ENCODE results near the gene LDLRAD3.
"Not testable (repeated sequence)": the region's sequence is repeated elsewhere in the genome, so short reads cannot be mapped to it uniquely, and the experiment has no call there.

Gene LDLRAD3

DNA sequence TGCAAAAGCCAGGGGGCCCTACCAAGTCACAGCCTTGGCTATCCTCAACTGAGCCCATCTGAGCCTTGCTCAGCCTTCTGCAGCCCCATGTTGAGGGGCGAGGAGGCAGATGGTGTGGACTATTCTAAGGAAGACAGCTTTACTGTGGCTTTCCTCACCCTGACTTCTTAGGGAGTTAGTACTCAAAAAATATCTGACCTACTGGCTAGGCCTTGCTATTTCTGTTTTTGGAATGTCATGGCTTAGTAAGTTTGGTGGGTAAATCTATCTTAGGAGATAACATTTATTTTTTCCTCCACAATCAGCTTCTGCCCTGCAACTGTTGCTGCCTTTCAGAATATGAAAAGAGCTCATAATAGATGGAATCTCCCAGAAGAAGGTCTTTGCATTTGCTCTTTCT lies 80.9 kb downstream of the LDLRAD3 start:
- DNase-seq, result no peak

DNA sequence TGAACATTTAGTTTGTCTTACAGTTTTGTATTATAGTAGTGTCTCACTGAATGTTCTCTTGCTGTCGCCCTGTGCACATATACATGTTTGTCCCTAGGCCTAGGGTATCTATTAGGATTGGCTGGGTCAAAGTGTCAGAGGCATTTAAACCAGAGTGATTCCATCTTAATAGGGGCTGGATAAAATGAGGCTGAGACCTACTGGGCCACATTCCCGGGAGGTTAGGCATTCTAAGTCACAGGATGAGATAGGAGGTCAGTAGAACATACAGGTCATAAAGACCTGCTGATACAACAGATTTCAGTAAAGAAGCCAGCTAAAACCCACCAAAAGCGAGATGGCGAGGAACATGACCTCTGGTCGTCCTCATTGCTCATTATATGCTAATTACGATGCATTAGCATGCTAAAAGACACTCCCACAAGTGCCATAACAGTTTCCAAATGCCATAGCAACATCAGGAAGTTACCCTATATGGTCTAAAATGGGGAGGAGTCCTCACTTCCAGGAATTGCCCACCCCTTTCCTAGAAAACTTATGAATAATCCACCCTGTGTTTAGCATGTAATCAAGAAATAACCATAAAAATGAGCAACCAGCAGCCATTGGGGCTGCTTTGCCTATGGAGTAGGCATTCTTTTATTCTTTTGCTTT lies 82.6 kb downstream of the LDLRAD3 start:
- no peak for DNase-seq

DNA sequence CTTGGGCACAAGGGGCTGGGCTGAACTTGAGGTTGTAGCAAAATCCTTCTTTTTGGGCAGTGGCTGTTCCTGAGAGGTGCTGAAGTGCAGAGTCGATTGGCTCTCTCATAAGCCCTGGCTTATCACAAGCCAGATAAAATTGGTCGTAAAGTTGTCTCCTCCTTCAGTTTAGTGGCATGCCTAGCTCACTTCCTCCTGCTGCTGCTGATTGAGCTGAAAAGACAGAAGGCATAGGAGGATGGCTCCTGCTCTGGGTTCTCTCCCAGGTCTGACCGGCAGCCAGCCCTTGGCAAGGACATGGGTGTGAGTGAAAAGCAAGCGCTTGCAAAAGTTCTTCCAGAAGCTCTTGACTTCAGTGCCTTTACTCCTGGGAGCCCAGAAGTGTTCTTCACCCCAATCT lies 83.9 kb downstream of the LDLRAD3 start:
- no peak for DNase-seq

DNA sequence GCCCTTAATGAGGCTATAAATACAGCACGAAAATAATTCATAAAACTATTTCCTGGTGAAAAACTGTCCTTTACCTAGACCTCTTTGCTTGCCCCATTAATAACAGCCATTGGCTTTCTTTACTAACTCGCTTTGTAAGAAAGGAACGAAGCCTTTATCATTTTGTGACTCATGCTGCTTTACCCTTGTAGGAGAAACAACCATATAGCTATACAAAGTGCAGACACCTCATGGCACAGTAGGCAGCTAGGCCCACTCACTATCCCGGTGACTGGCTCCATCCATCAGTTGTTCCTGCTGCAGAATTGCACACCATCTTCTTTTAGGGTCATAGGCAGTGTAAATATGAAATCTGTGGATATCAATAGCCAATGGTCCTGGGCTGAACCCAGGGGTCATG lies 85.8 kb downstream of the LDLRAD3 start:
- no peak for DNase-seq

DNA sequence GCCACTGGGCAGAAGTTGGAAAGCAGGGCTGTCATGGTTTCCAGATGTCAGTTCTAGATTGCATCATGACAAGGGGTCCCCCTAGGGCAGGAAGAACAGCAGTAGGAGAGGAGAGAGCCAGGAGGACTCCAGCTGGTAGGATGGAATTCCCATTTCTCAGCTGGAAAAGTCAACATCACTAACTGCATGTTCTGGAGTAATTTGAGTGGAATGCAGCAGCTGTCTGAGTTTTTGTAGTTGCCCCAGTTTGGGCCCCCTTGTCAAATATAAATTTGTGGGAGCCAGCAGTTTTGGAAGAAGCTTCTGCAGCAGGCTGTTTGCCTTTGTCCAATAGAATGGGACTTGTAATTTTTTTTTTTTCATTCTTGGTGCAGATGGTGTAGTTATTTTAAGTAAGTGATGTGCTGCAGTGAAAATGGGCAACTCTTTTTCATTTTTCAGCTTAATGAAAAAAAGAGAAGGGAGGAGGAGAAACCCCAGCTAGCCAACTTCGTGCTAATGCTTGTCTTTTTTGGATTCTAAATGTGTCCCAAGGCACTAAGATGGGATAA lies 86.9 kb downstream of the LDLRAD3 start:
- DNase-seq, result no peak

GRCh38 chr11:36033082-36033751 lies 89.4 kb downstream of the LDLRAD3 start:
- DNase-seq, result peak; percentile 73

GRCh38 chr11:36033936-36034335 lies 90.1 kb downstream of the LDLRAD3 start:
- DNase-seq, result no peak

DNA sequence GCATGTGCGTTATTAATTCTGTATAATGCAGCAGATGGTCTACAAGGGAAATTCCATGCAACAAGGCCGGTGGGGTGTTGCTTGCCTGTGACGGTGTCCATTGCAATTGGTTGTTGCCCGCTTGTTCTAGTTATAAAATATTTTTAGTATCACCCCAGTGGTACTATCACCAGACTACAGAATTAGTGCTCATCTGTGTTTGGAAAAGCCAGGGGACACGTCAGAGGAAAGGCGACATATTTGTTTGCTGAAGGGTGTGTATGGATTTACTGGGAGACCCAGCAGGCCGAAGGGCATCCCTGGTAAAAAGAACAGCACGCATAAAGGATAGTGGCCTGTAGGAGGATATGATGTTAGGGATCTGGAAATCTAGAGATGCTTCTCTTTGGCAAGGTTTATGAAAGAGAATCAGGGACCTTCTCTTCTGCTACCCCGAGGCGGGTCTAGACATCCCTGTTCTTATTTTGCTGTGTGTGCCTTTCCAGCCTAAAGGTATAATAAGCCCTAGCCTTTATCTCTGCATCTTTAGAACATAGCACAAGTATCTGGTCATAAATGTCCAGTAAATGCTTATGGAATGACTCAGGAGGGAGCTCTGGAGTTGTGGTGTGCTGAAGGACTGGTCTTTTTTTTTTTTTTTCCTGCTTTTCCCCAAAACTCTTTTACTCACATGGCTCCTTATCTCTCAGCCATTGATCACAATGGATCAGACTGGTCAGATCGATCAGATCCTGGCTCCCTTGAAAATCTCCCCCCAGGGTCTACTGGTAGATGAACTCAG lies 90.9 kb downstream of the LDLRAD3 start:
- DNase-seq, result no peak

DNA sequence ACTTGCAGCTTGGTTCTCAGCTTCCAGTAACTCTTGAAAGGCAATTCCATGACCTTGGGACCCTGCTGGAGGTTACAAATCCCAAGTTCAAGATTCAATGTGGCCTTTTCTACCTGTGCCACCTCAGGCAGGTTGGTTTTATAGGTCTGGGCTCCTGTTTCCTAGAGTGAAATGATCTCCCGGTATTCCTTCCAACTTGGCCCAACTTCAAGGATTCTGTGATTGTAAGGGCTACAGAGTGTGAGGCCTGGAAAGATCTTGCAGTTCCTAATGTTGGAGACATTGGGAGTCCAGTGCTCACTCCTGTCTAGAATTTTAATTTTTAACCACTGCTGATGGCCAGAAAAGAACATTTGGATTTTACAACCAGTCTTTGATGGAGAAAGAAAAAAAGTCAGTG lies 91.6 kb downstream of the LDLRAD3 start:
- DNase-seq, result no peak

DNA sequence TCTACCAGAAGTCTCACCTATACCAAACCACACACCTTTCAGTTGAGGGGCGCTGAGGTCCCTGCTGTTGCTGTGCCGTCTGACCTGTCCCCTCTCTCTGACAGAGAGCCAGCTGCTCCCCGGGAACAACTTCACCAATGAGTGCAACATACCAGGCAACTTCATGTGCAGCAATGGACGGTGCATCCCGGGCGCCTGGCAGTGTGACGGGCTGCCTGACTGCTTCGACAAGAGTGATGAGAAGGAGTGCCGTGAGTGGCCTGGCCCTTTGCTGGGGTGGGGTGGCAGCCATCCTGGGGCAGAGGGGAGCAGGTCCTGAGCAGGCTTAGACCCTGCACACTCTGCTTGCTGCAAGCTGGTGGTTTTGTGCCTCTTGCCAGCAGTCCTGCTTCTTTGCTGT lies 92.1 kb downstream of the LDLRAD3 start:
- DNase-seq, result no peak

DNA sequence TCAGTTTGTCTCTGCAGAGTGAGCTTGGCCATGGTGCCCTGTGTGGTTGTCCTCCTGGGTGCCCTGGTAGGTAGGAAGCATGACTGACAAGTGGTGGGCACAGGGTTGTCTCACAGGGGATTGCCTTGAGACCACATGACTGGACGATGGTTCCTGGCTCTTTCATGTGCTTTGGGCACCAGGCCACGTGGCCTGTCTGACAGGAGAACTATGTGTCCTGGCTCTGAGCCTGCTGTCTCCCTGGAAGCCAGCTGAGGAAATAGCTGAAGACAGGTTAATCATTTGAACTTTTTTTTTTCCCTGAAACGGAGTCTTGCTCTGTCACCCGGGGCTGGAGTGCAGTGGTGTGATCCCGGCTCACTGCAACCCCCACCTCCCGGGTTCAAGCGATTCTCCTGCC lies 93.2 kb downstream of the LDLRAD3 start:
- DNase-seq, result no peak

- DNase-seq, result no peak
Measured at GRCh38 chr11:36038541-36038940, 94.7 kb downstream of the LDLRAD3 start.

- no peak for DNase-seq
Measured at GRCh38 chr11:36039471-36039870, 95.6 kb downstream of the LDLRAD3 start.

- no peak for DNase-seq
Measured at GRCh38 chr11:36041988-36042611, 98.2 kb downstream of the LDLRAD3 start.

DNA sequence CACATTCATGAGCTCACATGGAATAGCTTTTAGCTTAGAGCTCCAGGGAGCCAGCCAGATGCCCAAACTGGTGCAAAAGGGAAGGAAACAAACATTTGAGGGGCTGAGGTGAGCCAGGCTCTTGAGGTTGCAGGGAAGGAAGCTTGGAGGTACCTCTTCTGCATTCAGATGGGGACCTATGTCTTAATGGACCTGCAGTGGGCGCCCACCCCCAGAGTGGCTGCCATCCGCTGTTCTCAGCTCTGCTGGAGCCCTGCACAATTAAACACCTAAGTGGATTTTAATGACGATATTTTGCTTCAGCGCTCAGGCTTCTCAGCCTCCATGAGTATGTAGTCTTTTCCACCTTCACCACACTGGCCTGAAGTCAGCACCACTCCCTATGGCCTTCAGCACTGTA lies 100.8 kb downstream of the LDLRAD3 start:
- no peak for DNase-seq

- not testable (repeated sequence) for DNase-seq
Measured at GRCh38 chr11:36045945-36046344, 102.1 kb downstream of the LDLRAD3 start.

DNA sequence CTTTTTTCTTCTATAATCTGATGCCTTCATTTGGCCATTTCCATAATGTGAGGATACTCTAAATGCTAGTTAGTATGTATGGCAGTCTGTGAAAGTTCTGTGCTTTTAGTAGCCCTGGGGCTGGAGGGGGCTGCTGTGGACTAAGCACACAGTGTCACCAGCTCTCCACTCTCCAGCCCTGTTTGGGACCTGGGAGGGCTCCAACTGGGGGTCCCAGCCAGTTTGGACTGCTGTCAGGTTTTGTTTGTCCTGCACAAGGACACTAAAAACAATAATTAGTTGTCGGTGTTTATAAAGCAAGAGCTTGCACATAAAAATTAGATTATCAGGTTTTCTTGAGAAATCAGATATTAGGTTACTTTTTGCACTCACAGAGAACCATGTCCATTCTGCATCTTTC lies 103.1 kb downstream of the LDLRAD3 start:
- DNase-seq, result no peak

DNA sequence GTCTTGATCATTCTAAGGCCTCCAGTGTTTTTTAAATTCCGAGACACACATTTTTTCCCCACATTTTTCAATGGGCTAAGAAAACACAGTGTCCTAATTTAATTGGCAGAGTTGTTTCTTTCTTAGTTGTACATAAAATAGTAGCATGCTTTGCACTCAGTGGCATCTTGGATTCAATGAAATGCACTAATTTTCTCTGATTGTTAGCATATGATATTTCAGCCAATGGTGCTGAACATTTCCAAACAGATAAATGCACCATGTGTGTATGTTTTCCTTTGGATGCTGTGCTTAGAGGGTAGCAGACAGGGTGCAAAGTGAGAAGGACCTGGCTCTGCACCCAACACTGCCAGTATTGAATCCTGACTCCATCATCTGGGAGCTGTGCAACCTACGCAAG lies 103.5 kb downstream of the LDLRAD3 start:
- DNase-seq, result no peak

GRCh38 chr11:36048496-36049247 lies 104.8 kb downstream of the LDLRAD3 start:
- DNase-seq, result no peak

GRCh38 chr11:36051235-36052144 lies 107.6 kb downstream of the LDLRAD3 start:
- no peak for DNase-seq

- DNase-seq, result no peak
Measured at GRCh38 chr11:36053281-36053680, 109.4 kb downstream of the LDLRAD3 start.
